ENCODE data around the gene ZNF423.
A peak's percentile ranks its signal among the peaks of the same experiment; 100 is the strongest.

ZNF423 gene

GRCh38 chr16:49602201-49602975 is 253.5 kb downstream of the ZNF423 start:
- no peak for DNase-seq (ENCODE audit: low read depth in 2 of 2)

GRCh38 chr16:49601576-49601975 is 254.3 kb downstream of the ZNF423 start:
- no peak for DNase-seq (ENCODE audit: low read depth in 2 of 2)

- no peak for DNase-seq (ENCODE audit: low read depth in 2 of 2)
Measured at GRCh38 chr16:49600976-49601375, 254.9 kb downstream of the ZNF423 start.

GRCh38 chr16:49600536-49600935 is 255.4 kb downstream of the ZNF423 start:
- no peak for DNase-seq (ENCODE audit: low read depth in 2 of 2)

- DNase-seq (ENCODE audit: low read depth in 2 of 2), result no peak
Measured at GRCh38 chr16:49599704-49600103, 256.2 kb downstream of the ZNF423 start.

GRCh38 chr16:49599281-49599680 is 256.6 kb downstream of the ZNF423 start:
- no peak for DNase-seq (ENCODE audit: low read depth in 2 of 2)

- no peak for DNase-seq (ENCODE audit: low read depth in 2 of 2)
Measured at GRCh38 chr16:49598383-49599170, 257.3 kb downstream of the ZNF423 start.

GRCh38 chr16:49597796-49598195 is 258.1 kb downstream of the ZNF423 start:
- no peak for DNase-seq (ENCODE audit: low read depth in 2 of 2)

- DNase-seq (ENCODE audit: low read depth in 2 of 2), result no peak
Measured at GRCh38 chr16:49596648-49597291, 259.1 kb downstream of the ZNF423 start.

- DNase-seq (ENCODE audit: low read depth in 2 of 2), result no peak
Measured at GRCh38 chr16:49596068-49596467, 259.8 kb downstream of the ZNF423 start.

- no peak for DNase-seq (ENCODE audit: low read depth in 2 of 2)
Measured at GRCh38 chr16:49594685-49595498, 261.0 kb downstream of the ZNF423 start.

- DNase-seq (ENCODE audit: low read depth in 2 of 2), result no peak
Measured at GRCh38 chr16:49594153-49594552, 261.8 kb downstream of the ZNF423 start.

GRCh38 chr16:49593424-49594040 is 262.4 kb downstream of the ZNF423 start:
- no peak for DNase-seq (ENCODE audit: low read depth in 2 of 2)

- peak in 1 of 2 experiments; percentile 15 for DNase-seq (ENCODE audit: low read depth in 2 of 2)
Measured at GRCh38 chr16:49592546-49593423, 263.1 kb downstream of the ZNF423 start.

- no peak for DNase-seq (ENCODE audit: low read depth in 2 of 2)
Measured at GRCh38 chr16:49590166-49590871, 265.6 kb downstream of the ZNF423 start.

- DNase-seq (ENCODE audit: low read depth in 2 of 2), result no peak
Measured at GRCh38 chr16:49589544-49590031, 266.3 kb downstream of the ZNF423 start.

GRCh38 chr16:49588729-49589384 is 267.1 kb downstream of the ZNF423 start:
- no peak for DNase-seq (ENCODE audit: low read depth in 2 of 2)

- DNase-seq (ENCODE audit: low read depth in 2 of 2), result no peak
Measured at GRCh38 chr16:49588026-49588425, 267.9 kb downstream of the ZNF423 start.

GRCh38 chr16:49587511-49587910 is 268.4 kb downstream of the ZNF423 start:
- DNase-seq (ENCODE audit: low read depth in 2 of 2), result no peak

Data from stimulated activated CD4-positive, alpha-beta T cell treated with anti-CD3 and anti-CD28 coated beads, Interleukin-12 subunit alpha, Interleukin-12 subunit beta, amount 100 ng/mL, for 24 hours (primary cell).